GM12892 (cell line): ENCODE data around the gene CELF3.

Experiments
- POLR2A ChIP-seq: IDR thresholded peaks from 2 replicates; pipeline ENCODE4 v1.6.1; 2011; ENCODE audit warnings: low read depth, low read length, control low read depth
- TAF1 ChIP-seq: IDR thresholded peaks from 2 replicates; pipeline ENCODE4 v1.6.1; 2011; ENCODE audit warnings: low read depth, mild to moderate bottlenecking, control low read depth, low read length, borderline replicate concordance

GRCh38 chr1:151708891-151709290 is 7.7 kb downstream of the CELF3 start:
- TF ChIP-seq POLR2A (no peak), TAF1 (no peak)
